K562 (cell line): ENCODE data around the gene MYO3A. TPM values are rescaled to one million over a fixed set of nuclear protein-coding genes. Genes with fewer than 3 reads are reported as not detected.

Source experiments
- BRD4 ChIP-seq: fragments of 200-600 bp; sonication (generic); IDR thresholded peaks from 2 replicates; pipeline ENCODE4 v1.6.1; 2017; ENCODE audit warnings: inconsistent platforms
- NFYB ChIP-seq: IDR thresholded peaks from 2 replicates; pipeline ENCODE4 v1.6.1; 2011; ENCODE audit warnings: mild to moderate bottlenecking, moderate library complexity; ENCODE audit not compliant: insufficient read length; ENCODE audit errors: extremely low read depth
- SETDB1 ChIP-seq: IDR thresholded peaks from one replicate; pipeline ENCODE4 v1.6.1; 2012; ENCODE audit warnings: low read length, control low read depth, inconsistent platforms
- ZNF134 ChIP-seq: fragments of 250-450 bp; sonication (Bioruptor Pico); conservative IDR thresholded peaks from 2 replicates; pipeline ENCODE4 v1.4.0; 2020
- ZNF316 ChIP-seq: fragments of 450-650 bp; IDR thresholded peaks from 2 replicates; pipeline ENCODE4 v1.6.1; 2016
- ZNF780A ChIP-seq: fragments of 250-450 bp; sonication (Bioruptor Pico); IDR thresholded peaks from 2 replicates; pipeline ENCODE4 v1.5.0; 2021; ENCODE audit warnings: mild to moderate bottlenecking
- polyA plus RNA-seq, 8 experiments: library from polyadenylated mRNA; depleted of rRNA in 4 of 8; stranded (reverse) in 5 of 8; unstranded in 3 of 8; fragments of >200 nt; fragmentation: Nextera tagmentation in 2 of 8; fragmentation: Illumina TruSeq in 1 of 8; extraction: Ambion mirVana in 2 of 8; extraction: Trizol in 1 of 8; gene quantifications; 2 replicates each; pipeline versions ENCODE4 v1.2.1 to v1.2.3, GENCODE V29; 2011 to 2014; ENCODE audit warnings: inconsistent platforms in 1 of 8, missing spikeins in 1 of 8
- total RNA-seq, 7 experiments: library from RNA; depleted of rRNA in 6 of 7; stranded (reverse); fragments of >200 nt in 6 of 7; fragmentation: Illumina TruSeq in 2 of 7; extraction: Trizol in 2 of 7; gene quantifications; 2 replicates each; pipeline versions ENCODE4 v1.2.1 to v1.2.3, GENCODE V29; 2011 to 2021; ENCODE audit warnings: low replicate concordance in 1 of 7
- TF ChIP-seq, protein P1 (sequence below), 2 experiments: fragments of 450-650 bp in 1 of 2; sonication (generic) in 1 of 2; formaldehyde crosslinking in 1 of 2; IDR thresholded peaks; 2 replicates each; pipeline versions ENCODE4 v1.7.1 to v1.9.0; 2016 to 2022; ENCODE audit warnings: inconsistent platforms in 1 of 2, mild to moderate bottlenecking in 1 of 2, missing genetic modification reagents in 1 of 2
- TF ChIP-seq, protein P2 (sequence below): sonication (generic); formaldehyde crosslinking; IDR thresholded peaks from 2 replicates; pipeline ENCODE4 v1.8.0; 2022; ENCODE audit warnings: missing genetic modification reagents, mild to moderate bottlenecking, moderate library complexity, borderline replicate concordance
- TF ChIP-seq, protein P3 (sequence below): IDR thresholded peaks from 2 replicates; pipeline ENCODE4 v1.6.1; 2012; ENCODE audit warnings: low read depth, low read length, improper control_type of control experiment, borderline replicate concordance
- TF ChIP-seq, protein P4 (sequence below): sonication (generic); formaldehyde crosslinking; IDR thresholded peaks from 2 replicates; pipeline ENCODE4 v1.8.0; 2022; ENCODE audit warnings: mild to moderate bottlenecking, missing genetic modification reagents
- TF ChIP-seq, protein P5 (sequence below): fragments of 250-450 bp; sonication (Bioruptor Pico); IDR thresholded peaks from 2 replicates; pipeline ENCODE4 v1.5.0; 2021

The MYO3A gene
- total and polyA plus RNA-seq, 9 of the 15 experiments (the other 6 are each of a cell fraction or from before 2014, with no cell fraction given) = not detected

DNA sequence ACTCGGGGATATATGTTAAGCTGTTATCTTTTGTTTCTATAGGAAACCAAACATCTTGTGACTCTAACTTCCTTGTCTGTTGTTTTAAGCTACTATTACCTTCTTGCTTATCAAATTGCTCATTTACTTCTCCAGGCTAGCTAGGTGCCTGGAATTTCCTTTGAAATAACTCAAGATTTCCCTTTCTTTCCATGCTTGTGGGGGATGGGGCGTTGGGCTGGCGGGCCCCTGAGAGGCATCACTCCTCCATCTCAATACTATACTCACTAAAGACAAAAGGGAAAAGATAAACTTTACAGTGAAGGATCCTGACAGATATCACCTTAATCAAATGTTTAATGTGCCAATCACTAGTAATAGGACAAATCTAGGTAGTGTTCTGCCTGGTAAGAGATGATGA, 34.7 kb upstream of the MYO3A start (continued):
- TF ChIP-seq, protein P1, sequence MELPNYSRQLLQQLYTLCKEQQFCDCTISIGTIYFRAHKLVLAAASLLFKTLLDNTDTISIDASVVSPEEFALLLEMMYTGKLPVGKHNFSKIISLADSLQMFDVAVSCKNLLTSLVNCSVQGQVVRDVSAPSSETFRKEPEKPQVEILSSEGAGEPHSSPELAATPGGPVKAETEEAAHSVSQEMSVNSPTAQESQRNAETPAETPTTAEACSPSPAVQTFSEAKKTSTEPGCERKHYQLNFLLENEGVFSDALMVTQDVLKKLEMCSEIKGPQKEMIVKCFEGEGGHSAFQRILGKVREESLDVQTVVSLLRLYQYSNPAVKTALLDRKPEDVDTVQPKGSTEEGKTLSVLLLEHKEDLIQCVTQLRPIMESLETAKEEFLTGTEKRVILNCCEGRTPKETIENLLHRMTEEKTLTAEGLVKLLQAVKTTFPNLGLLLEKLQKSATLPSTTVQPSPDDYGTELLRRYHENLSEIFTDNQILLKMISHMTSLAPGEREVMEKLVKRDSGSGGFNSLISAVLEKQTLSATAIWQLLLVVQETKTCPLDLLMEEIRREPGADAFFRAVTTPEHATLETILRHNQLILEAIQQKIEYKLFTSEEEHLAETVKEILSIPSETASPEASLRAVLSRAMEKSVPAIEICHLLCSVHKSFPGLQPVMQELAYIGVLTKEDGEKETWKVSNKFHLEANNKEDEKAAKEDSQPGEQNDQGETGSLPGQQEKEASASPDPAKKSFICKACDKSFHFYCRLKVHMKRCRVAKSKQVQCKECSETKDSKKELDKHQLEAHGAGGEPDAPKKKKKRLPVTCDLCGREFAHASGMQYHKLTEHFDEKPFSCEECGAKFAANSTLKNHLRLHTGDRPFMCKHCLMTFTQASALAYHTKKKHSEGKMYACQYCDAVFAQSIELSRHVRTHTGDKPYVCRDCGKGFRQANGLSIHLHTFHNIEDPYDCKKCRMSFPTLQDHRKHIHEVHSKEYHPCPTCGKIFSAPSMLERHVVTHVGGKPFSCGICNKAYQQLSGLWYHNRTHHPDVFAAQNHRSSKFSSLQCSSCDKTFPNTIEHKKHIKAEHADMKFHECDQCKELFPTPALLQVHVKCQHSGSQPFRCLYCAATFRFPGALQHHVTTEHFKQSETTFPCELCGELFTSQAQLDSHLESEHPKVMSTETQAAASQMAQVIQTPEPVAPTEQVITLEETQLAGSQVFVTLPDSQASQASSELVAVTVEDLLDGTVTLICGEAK (IDR thresholded peaks at IDR 0.05) = no peak
- TF ChIP-seq, protein P1 (CRISPR knock-in tag; IDR thresholded peaks at IDR 0.05) = no peak
- TF ChIP-seq SETDB1 (no peak), ZNF134 (CRISPR knock-in tag) (no peak), BRD4 (no peak), NFYB (no peak), ZNF780A (CRISPR knock-in tag) (no peak), ZNF316 (no peak)
- TF ChIP-seq, protein P2, sequence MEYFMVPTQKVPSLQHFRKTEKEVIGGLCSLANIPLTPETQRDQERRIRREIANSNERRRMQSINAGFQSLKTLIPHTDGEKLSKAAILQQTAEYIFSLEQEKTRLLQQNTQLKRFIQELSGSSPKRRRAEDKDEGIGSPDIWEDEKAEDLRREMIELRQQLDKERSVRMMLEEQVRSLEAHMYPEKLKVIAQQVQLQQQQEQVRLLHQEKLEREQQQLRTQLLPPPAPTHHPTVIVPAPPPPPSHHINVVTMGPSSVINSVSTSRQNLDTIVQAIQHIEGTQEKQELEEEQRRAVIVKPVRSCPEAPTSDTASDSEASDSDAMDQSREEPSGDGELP = no peak
- TF ChIP-seq, protein P3, sequence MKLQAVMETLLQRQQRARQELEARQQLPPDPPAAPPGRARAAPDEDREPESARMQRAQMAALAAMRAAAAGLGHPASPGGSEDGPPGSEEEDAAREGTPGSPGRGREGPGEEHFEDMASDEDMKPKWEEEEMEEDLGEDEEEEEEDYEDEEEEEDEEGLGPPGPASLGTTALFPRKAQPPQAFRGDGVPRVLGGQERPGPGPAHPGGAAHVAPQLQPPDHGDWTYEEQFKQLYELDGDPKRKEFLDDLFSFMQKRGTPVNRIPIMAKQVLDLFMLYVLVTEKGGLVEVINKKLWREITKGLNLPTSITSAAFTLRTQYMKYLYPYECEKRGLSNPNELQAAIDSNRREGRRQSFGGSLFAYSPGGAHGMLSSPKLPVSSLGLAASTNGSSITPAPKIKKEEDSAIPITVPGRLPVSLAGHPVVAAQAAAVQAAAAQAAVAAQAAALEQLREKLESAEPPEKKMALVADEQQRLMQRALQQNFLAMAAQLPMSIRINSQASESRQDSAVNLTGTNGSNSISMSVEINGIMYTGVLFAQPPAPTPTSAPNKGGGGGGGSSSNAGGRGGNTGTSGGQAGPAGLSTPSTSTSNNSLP = no peak
- TF ChIP-seq, protein P4, sequence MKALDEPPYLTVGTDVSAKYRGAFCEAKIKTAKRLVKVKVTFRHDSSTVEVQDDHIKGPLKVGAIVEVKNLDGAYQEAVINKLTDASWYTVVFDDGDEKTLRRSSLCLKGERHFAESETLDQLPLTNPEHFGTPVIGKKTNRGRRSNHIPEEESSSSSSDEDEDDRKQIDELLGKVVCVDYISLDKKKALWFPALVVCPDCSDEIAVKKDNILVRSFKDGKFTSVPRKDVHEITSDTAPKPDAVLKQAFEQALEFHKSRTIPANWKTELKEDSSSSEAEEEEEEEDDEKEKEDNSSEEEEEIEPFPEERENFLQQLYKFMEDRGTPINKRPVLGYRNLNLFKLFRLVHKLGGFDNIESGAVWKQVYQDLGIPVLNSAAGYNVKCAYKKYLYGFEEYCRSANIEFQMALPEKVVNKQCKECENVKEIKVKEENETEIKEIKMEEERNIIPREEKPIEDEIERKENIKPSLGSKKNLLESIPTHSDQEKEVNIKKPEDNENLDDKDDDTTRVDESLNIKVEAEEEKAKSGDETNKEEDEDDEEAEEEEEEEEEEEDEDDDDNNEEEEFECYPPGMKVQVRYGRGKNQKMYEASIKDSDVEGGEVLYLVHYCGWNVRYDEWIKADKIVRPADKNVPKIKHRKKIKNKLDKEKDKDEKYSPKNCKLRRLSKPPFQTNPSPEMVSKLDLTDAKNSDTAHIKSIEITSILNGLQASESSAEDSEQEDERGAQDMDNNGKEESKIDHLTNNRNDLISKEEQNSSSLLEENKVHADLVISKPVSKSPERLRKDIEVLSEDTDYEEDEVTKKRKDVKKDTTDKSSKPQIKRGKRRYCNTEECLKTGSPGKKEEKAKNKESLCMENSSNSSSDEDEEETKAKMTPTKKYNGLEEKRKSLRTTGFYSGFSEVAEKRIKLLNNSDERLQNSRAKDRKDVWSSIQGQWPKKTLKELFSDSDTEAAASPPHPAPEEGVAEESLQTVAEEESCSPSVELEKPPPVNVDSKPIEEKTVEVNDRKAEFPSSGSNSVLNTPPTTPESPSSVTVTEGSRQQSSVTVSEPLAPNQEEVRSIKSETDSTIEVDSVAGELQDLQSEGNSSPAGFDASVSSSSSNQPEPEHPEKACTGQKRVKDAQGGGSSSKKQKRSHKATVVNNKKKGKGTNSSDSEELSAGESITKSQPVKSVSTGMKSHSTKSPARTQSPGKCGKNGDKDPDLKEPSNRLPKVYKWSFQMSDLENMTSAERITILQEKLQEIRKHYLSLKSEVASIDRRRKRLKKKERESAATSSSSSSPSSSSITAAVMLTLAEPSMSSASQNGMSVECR = no peak
- TF ChIP-seq, protein P5, sequence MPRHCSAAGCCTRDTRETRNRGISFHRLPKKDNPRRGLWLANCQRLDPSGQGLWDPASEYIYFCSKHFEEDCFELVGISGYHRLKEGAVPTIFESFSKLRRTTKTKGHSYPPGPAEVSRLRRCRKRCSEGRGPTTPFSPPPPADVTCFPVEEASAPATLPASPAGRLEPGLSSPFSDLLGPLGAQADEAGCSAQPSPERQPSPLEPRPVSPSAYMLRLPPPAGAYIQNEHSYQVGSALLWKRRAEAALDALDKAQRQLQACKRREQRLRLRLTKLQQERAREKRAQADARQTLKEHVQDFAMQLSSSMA (CRISPR knock-in tag) = no peak
